Mesenchymal stem cell (in vitro differentiated cells and primary cell): ENCODE data around the gene SETX.
A peak's percentile ranks its signal among the peaks of the same experiment; 100 is the strongest.

Experiments used
- DNase-seq: peaks from one replicate; pipeline ENCODE4 v3.0.0-alpha.2; 2013
- H2AFZ ChIP-seq: one replicate; pipeline ENCODE4 v1.6.1; 2013; ENCODE audit warnings: low read depth, mild to moderate bottlenecking, control low read depth, inconsistent platforms, low read length, moderate library complexity
- H2AK5ac ChIP-seq: 2 replicates; pipeline ENCODE4 v1.6.1; 2013; ENCODE audit warnings: low read length, moderate library complexity, mild to moderate bottlenecking, inconsistent platforms; ENCODE audit not compliant: severe bottlenecking
- H2BK120ac ChIP-seq: one replicate; pipeline ENCODE4 v1.6.1; 2013; ENCODE audit warnings: low read depth, mild to moderate bottlenecking, inconsistent platforms, low read length, moderate library complexity
- H2BK12ac ChIP-seq, 2 experiments: one replicate each; pipeline ENCODE4 v1.6.1; 2013; ENCODE audit warnings: inconsistent platforms in 2 of 2, low read length in 2 of 2, mild to moderate bottlenecking in 2 of 2, moderate library complexity in 2 of 2, control low read depth in 1 of 2
- H2BK15ac ChIP-seq: one replicate; pipeline ENCODE4 v1.6.1; 2013; ENCODE audit warnings: mild to moderate bottlenecking, low read depth, inconsistent platforms; ENCODE audit not compliant: poor library complexity, severe bottlenecking
- H2BK5ac ChIP-seq: 2 replicates; pipeline ENCODE4 v1.6.1; 2013; ENCODE audit warnings: low read depth, mild to moderate bottlenecking, low read length, control low read depth, inconsistent platforms; ENCODE audit not compliant: poor library complexity, severe bottlenecking
- H3K14ac ChIP-seq, 2 experiments: one replicate each; pipeline ENCODE4 v1.6.1; 2013; ENCODE audit warnings: inconsistent platforms in 2 of 2, low read length in 2 of 2, control low read depth in 1 of 2, mild to moderate bottlenecking in 1 of 2, moderate library complexity in 1 of 2
- H3K18ac ChIP-seq, 2 experiments: one replicate each; pipeline ENCODE4 v1.6.1; 2013; ENCODE audit warnings: inconsistent platforms in 2 of 2, low read length in 2 of 2, control low read depth in 1 of 2, low read depth in 1 of 2, mild to moderate bottlenecking in 1 of 2
- H3K23ac ChIP-seq, 2 experiments: one replicate each; pipeline ENCODE4 v1.6.1; 2013; ENCODE audit warnings: inconsistent platforms in 2 of 2, low read length in 2 of 2, mild to moderate bottlenecking in 2 of 2, moderate library complexity in 2 of 2, control low read depth in 1 of 2
- H3K27ac ChIP-seq: 2 replicates; pipeline ENCODE4 v1.5.1; 2013; ENCODE audit warnings: mild to moderate bottlenecking, moderate library complexity, low read length, control low read depth, inconsistent platforms; ENCODE audit not compliant: poor library complexity, severe bottlenecking
- H3K27me3 ChIP-seq, 2 experiments: 2 replicates each; pipeline versions ENCODE4 v1.6.1 to v1.7.0; 2013; ENCODE audit warnings: low read length in 2 of 2, mild to moderate bottlenecking in 2 of 2, moderate library complexity in 2 of 2, control low read depth in 1 of 2, inconsistent platforms in 1 of 2; ENCODE audit not compliant: control insufficient read depth in 1 of 2, insufficient read depth in 1 of 2
- H3K36me3 ChIP-seq, 2 experiments: 2 replicates each; pipeline versions ENCODE4 v1.6.1 to v1.7.0; 2013; ENCODE audit warnings: low read length in 2 of 2, control low read depth in 1 of 2, inconsistent platforms in 1 of 2, low read depth in 1 of 2, mild to moderate bottlenecking in 1 of 2; ENCODE audit not compliant: insufficient read depth in 2 of 2, control insufficient read depth in 1 of 2
- H3K4ac ChIP-seq, 2 experiments: one replicate each; pipeline ENCODE4 v1.6.1; 2013; ENCODE audit warnings: inconsistent platforms in 2 of 2, low read length in 2 of 2, mild to moderate bottlenecking in 2 of 2, moderate library complexity in 2 of 2, control low read depth in 1 of 2, low read depth in 1 of 2
- H3K4me1 ChIP-seq: 2 replicates; pipeline ENCODE4 v1.6.1; 2013; ENCODE audit warnings: low read depth, low read length, control low read depth; ENCODE audit not compliant: control insufficient read depth, insufficient read depth
- H3K4me2 ChIP-seq: 2 replicates; pipeline ENCODE4 v1.6.1; 2013; ENCODE audit warnings: low read length, mild to moderate bottlenecking, inconsistent platforms; ENCODE audit not compliant: poor library complexity, severe bottlenecking
- H3K4me3 ChIP-seq, 2 experiments: 2 replicates each; pipeline versions ENCODE4 v1.5.1 to v1.7.0; 2013; ENCODE audit warnings: low read length in 2 of 2, mild to moderate bottlenecking in 2 of 2, control low read depth in 1 of 2, low read depth in 1 of 2; ENCODE audit not compliant: insufficient read depth in 1 of 2
- H3K79me1 ChIP-seq: replicated peaks from 2 replicates; pipeline ENCODE4 v1.6.1; 2013; ENCODE audit warnings: mild to moderate bottlenecking, control low read depth, low read length, inconsistent platforms; ENCODE audit not compliant: poor library complexity, severe bottlenecking
- H3K9ac ChIP-seq: 2 replicates; pipeline ENCODE4 v1.7.0; 2013; ENCODE audit warnings: mild to moderate bottlenecking, low read length, moderate library complexity
- H3K9me3 ChIP-seq: 2 replicates; pipeline ENCODE4 v1.7.0; 2013; ENCODE audit warnings: mild to moderate bottlenecking, low read length; ENCODE audit not compliant: control insufficient read depth
- H4K8ac ChIP-seq: one replicate; pipeline ENCODE4 v1.6.1; 2013; ENCODE audit warnings: inconsistent platforms, mild to moderate bottlenecking, low read length, moderate library complexity
- H4K91ac ChIP-seq: one replicate; pipeline ENCODE4 v1.6.1; 2013; ENCODE audit warnings: mild to moderate bottlenecking, low read length, inconsistent platforms
- WGBS: methylation state at CpG from one replicate; pipeline ENCODE4 v1.1.7; 2013; ENCODE audit warnings: mixed read lengths; 5-methylcytosine and 5-hydroxymethylcytosine counted together

SETX gene

GRCh38 chr9:132309056-132309455, 45.7 kb downstream of the SETX start:
- Histone ChIP-seq H3K18ac (no peak overlapping the region), H2BK5ac (no peak overlapping the region), H4K8ac (no peak overlapping the region), H3K27ac (no peak overlapping the region), H2BK15ac (no peak overlapping the region), H2BK120ac (no peak overlapping the region), H3K4me1 (peaks cover 3% of the 10 kb centered on the region), H2BK12ac (no peak overlapping the region), H2AFZ (no peak overlapping the region), H2AK5ac (no peak overlapping the region), H3K9ac (no peak overlapping the region), H3K23ac (no peak overlapping the region), H3K4me2 (no peak overlapping the region), H3K4me3 (no peak overlapping the region), H3K36me3 (peaks cover 18 to 91% of the 10 kb centered on the region in 2 experiments), H3K27me3 (no peaks in the 10 kb centered on the region), H3K79me1 (peaks cover 14% of the 10 kb centered on the region), H3K14ac (no peak overlapping the region), H3K9me3 (no peaks in the 10 kb centered on the region), H3K4ac (no peak overlapping the region), H4K91ac (no peak overlapping the region)
- WGBS, result 100% methylated on average over 2 of the region's 5 CpGs
- no peak for DNase-seq

DNA sequence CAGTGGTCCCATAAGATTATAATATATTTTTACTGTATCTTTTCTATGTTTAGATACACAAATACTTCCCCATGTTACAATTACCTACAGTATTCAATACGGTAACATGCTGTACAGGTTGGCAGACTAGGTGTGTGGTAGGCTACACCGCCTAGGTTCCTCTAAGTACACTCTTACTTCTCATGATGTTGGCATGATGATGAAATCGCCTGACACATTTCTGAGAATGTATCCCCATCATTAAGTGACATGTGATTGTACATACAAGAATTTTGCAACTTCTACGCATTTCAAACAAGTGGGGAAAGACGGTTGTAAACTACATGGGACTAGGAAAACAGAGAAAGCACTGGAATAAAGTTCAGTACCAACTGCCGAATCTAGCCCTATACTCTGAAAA, 53.3 kb downstream of the SETX start:
- H3K9me3 ChIP-seq, result no peaks in the 10 kb centered on the region
- no peak overlapping the region for H2AFZ ChIP-seq
- no peak overlapping the region for H2AK5ac ChIP-seq
- no peaks in the 10 kb centered on the region for H3K27me3 ChIP-seq
- H2BK120ac ChIP-seq, result no peak overlapping the region
- H3K36me3 ChIP-seq, result peaks cover 9 to 77% of the 10 kb centered on the region in 2 experiments
- no peaks in the 10 kb centered on the region for H3K4me1 ChIP-seq
- H2BK5ac ChIP-seq, result no peak overlapping the region
- DNase-seq, result no peak
- H3K18ac ChIP-seq, result no peak overlapping the region
- no peak overlapping the region for H4K91ac ChIP-seq
- H2BK15ac ChIP-seq, result no peak overlapping the region
- H3K9ac ChIP-seq, result no peak overlapping the region
- H2BK12ac ChIP-seq, result no peak overlapping the region
- H3K79me1 ChIP-seq, result peaks cover 16% of the 10 kb centered on the region
- WGBS, result 100% methylated on average over 4 of the region's 6 CpGs
- H3K27ac ChIP-seq, result no peak overlapping the region
- no peak overlapping the region for H4K8ac ChIP-seq
- H3K4me3 ChIP-seq, result no peak overlapping the region
- no peak overlapping the region for H3K4me2 ChIP-seq
- H3K23ac ChIP-seq, result no peak overlapping the region
- no peak overlapping the region for H3K14ac ChIP-seq
- H3K4ac ChIP-seq, result no peak overlapping the region

GRCh38 chr9:132299221-132299620, 55.6 kb downstream of the SETX start:
- H2AK5ac ChIP-seq, result no peak overlapping the region
- H3K4me1 ChIP-seq, result no peaks in the 10 kb centered on the region
- H3K23ac ChIP-seq, result no peak overlapping the region
- no peak overlapping the region for H3K4me3 ChIP-seq
- no peak overlapping the region for H3K9ac ChIP-seq
- no peak overlapping the region for H2BK120ac ChIP-seq
- H4K8ac ChIP-seq, result no peak overlapping the region
- no peak overlapping the region for H3K18ac ChIP-seq
- H2BK12ac ChIP-seq, result no peak overlapping the region
- peaks cover 20 to 81% of the 10 kb centered on the region in 2 experiments for H3K36me3 ChIP-seq
- H2BK5ac ChIP-seq, result no peak overlapping the region
- no peak overlapping the region for H3K4me2 ChIP-seq
- H3K14ac ChIP-seq, result no peak overlapping the region
- peaks cover 19% of the 10 kb centered on the region for H3K79me1 ChIP-seq
- no peaks in the 10 kb centered on the region for H3K27me3 ChIP-seq
- no peak for DNase-seq
- no peak overlapping the region for H3K4ac ChIP-seq
- H2AFZ ChIP-seq, result no peak overlapping the region
- H2BK15ac ChIP-seq, result no peak overlapping the region
- no peak overlapping the region for H4K91ac ChIP-seq
- H3K27ac ChIP-seq, result no peak overlapping the region
- H3K9me3 ChIP-seq, result no peaks in the 10 kb centered on the region

GRCh38 chr9:132295181-132295580, 59.6 kb downstream of the SETX start:
- H2BK12ac ChIP-seq, result no peak overlapping the region
- peak overlapping the region; percentile 64 for H4K8ac ChIP-seq
- H2BK15ac ChIP-seq, result no peak overlapping the region
- peaks cover 25% of the 10 kb centered on the region for H3K79me1 ChIP-seq
- H2BK120ac ChIP-seq, result no peak overlapping the region
- no peak for DNase-seq
- H3K23ac ChIP-seq, result no peak overlapping the region
- no peak overlapping the region for H2AK5ac ChIP-seq
- H3K9ac ChIP-seq, result no peak overlapping the region
- no peak overlapping the region for H3K4ac ChIP-seq
- no peak overlapping the region for H3K4me3 ChIP-seq
- peaks cover 26 to 77% of the 10 kb centered on the region in 2 experiments for H3K36me3 ChIP-seq
- no peaks in the 10 kb centered on the region for H3K9me3 ChIP-seq
- H2BK5ac ChIP-seq, result no peak overlapping the region
- no peak overlapping the region for H3K14ac ChIP-seq
- no peaks in the 10 kb centered on the region for H3K27me3 ChIP-seq
- no peak overlapping the region for H3K4me2 ChIP-seq
- no peak overlapping the region for H2AFZ ChIP-seq
- H3K18ac ChIP-seq, result no peak overlapping the region
- peaks cover 4% of the 10 kb centered on the region for H3K4me1 ChIP-seq
- no peak overlapping the region for H3K27ac ChIP-seq
- no peak overlapping the region for H4K91ac ChIP-seq
- WGBS, result 95% methylated on average over 2 of the region's 2 CpGs
